Mucosa of descending colon (tissue), 3 donors: Measurements from ENCODE around the gene CDH4. TPM values are rescaled to one million over a fixed set of nuclear protein-coding genes. Genes with fewer than 3 reads are reported as not detected.

Experiments
- ATAC-seq: fragments of 200-7000 bp; cut with Tn5 transposase; one replicate; pipeline ENCODE4 v1.9.1; 2020; ENCODE audit warnings: mild to moderate bottlenecking, moderate library complexity
- DNase-seq, 3 donors: peaks; one replicate each; pipeline ENCODE4 v3.0.0-alpha.2; 2020
- H3K36me3 ChIP-seq: fragments of 200-600 bp; one replicate; pipeline ENCODE4 v1.8.0; 2021; ENCODE audit warnings: low read depth, mild to moderate bottlenecking
- H3K4me1 ChIP-seq: fragments of 200-600 bp; one replicate; pipeline ENCODE4 v1.8.0; 2021; ENCODE audit warnings: low read depth, mild to moderate bottlenecking
- H3K4me3 ChIP-seq: fragments of 200-600 bp; one replicate; pipeline ENCODE4 v1.8.0; 2021; ENCODE audit warnings: mild to moderate bottlenecking
- H3K9me3 ChIP-seq: fragments of 200-600 bp; one replicate; pipeline ENCODE4 v1.8.0; 2021; ENCODE audit warnings: mild to moderate bottlenecking
- CTCF ChIP-seq: fragments of 200-600 bp; IDR thresholded peaks from one replicate; pipeline ENCODE4 v1.8.0; 2022; ENCODE audit warnings: antibody characterized with exemption, mild to moderate bottlenecking
- intact Hi-C, 2 donors: fragments of 100-400 bp; cut with DNase I in 1 of 2; cut with micrococcal nuclease in 1 of 2; formaldehyde crosslinking; loops; one replicate each; pipeline versions ENCODE4 v1.11.0 to v1.11.1; 2022; cut with DNase I, micrococcal nuclease
- total RNA-seq, 3 donors: library from RNA; stranded (reverse); fragmentation: NEBNext Ultra II Directional in 2 of 3; extraction: Animal tissue kit (Norgen Biotek cat#: 25700) in 2 of 3; gene quantifications; one replicate each; pipeline versions ENCODE4 v1.2.1 to v1.2.4, GENCODE V29; 2021 to 2023
- donor health status: DM: no; HTN: no; CAD: no; lungs with moderate emphysema.
- donor health status: DM: no; HTN: no; CAD: no.
- donor health status: DM: no; HTN: yes; CAD: no.

The CDH4 gene
- total RNA-seq, 3 donors from 2014 or later, result 0.16 TPM; not detected in 2

DNA sequence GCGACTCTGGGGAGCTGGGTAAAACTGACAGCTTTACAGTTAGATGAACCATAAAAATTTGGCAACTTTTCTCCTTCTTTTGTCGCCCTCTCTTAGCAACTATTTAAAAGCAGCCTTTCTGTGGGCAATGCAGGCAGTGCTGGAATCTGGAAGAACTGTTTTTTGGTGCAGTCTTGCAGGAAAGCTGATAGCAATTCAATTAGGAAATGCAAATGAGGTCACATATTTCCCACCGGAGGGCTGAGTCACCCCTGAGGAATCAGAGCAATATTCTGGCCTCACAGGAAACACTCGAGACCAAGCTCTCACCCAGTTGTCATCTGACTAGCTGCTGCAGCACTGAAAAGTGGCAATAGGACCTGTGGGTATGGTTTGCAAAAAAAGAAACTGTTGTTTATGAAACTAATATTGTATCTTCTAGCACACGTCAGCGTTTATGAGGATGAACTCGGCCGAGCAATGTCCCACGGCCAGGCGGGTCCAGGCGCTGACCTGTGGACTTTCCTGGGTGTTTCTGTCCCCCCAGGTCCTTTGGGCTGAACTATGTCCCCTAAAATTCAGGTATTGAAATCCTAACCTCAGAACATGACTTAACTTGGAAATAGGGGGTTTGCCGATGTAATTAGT is 501.4 kb downstream of the CDH4 start:
- Histone ChIP-seq H3K4me3 (no peak overlapping the region), H3K36me3 (no peaks in the 10 kb centered on the region), H3K9me3 (no peaks in the 10 kb centered on the region), H3K4me1 (no peaks in the 10 kb centered on the region)
- intact Hi-C loops, result loop anchor here in 1 of 2 donors (2.0 kb wide), 1 partner anchor 29 kb away; no protein-coding TSS in a partner anchor
- ATAC-seq (no peak), DNase-seq (no peak)
- no peak for TF ChIP-seq CTCF

DNA sequence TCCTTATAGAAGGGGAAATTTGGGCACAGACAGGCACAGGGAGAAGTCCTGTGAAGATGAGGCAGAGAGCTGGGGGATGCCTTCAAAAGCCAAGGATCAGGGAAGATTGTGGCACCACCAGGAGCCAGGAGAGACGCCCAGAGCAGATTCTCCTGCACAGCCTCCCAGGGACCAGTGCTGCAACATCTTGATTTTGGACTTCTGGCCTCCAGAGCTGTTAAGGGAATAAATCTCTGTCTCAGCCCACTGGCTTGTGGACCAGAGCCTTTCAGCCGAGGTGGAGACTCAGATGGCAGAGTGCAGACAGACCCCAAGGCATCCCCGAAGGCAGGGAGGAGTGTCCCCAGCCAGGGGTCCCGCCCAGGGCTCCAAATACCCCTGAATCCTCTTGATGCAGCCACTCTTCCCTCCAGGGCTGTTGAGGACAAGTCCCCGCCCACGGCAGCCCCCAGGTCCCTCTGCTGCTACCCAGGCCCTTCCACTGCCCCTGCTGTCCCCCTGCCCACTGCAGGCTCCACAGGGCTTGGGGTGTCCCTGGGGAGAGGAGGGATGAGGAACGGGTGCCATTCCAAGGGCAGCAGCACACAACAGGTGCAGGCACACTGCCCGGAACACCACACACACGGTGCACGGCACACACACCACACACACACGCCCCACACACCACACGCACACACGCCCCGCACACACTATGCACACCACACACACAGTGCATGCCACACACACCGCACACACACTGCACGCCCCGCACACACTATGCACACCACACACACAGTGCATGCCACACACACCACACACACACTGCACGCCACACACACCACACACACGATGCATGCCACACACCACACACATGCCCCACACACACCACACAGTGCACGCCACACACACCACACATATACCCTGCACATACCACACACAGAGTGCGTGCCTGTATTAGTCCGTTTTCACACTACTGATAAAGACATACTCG is 502.2 kb downstream of the CDH4 start:
- no peaks in the 10 kb centered on the region for H3K4me1 ChIP-seq
- intact Hi-C loops, result loop anchor here in 1 of 2 donors (2.0 kb wide), 1 partner anchor 29 kb away; no protein-coding TSS in a partner anchor
- no peaks in the 10 kb centered on the region for H3K9me3 ChIP-seq
- ATAC-seq, result no peak
- H3K36me3 ChIP-seq, result no peaks in the 10 kb centered on the region
- DNase-seq, result no peak
- H3K4me3 ChIP-seq, result no peak overlapping the region
- TF ChIP-seq CTCF, result no peak

GRCh38 chr20:61754976-61755778 is 503.1 kb downstream of the CDH4 start:
- no peak overlapping the region for H3K4me3 ChIP-seq
- no peaks in the 10 kb centered on the region for H3K36me3 ChIP-seq
- ATAC-seq, result no peak
- H3K4me1 ChIP-seq, result no peaks in the 10 kb centered on the region
- intact Hi-C loops, result no loop called here
- no peak for DNase-seq
- TF ChIP-seq CTCF, result no peak
- H3K9me3 ChIP-seq, result no peaks in the 10 kb centered on the region

DNA sequence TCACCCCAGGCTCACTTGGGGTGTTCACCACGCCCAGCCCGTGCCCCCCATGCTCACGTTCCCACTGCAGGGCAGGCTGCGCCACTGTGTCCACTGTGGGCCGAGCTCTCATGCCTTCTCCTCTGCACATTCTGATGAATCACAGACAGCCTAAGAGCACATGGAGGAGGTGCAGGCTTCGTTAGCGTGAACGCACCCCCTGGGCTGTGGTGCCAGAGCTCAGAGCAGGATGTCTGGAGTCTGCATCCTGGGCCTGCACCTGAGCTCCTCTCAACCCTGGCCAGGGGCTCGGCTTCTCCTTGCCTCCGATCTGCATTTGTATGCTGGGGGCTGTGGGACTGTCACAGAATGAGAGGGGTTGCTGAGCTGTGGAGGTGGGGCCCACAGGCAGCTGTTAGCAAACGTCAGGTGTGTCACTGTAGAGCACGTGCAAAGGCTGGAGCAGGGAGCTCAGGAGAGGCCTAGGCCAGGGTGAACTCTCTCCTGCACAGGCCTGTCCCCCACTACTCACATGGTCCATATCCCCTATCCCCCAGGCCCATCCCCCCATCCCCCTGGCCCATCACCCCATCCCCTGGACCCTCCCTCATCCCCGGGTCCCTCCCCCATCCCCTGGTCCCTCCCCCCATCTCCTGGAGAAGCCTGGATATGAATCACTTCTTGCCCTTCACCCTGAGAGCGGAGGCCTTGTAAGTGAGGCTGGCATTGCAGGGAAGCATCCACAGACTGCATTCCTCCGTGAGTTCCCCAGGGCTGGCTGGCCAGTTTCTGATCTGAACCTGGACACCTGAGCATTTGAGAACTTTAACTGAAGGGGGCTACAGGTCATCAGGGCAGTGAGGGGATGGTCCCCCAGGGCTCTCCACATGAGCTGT is 504.1 kb downstream of the CDH4 start:
- Histone ChIP-seq H3K4me3 (no peak overlapping the region), H3K36me3 (no peaks in the 10 kb centered on the region), H3K9me3 (no peaks in the 10 kb centered on the region), H3K4me1 (no peaks in the 10 kb centered on the region)
- no peak for TF ChIP-seq CTCF
- DNase-seq (no peak), ATAC-seq (no peak)
- intact Hi-C loops, result no loop called here
